Adrenal gland (tissue), 5 donors: Measurements from ENCODE around the gene SEC62.

Experiments used
- CTCF ChIP-seq, 6 experiments: fragments of 450-650 bp in 4 of 6; fragments of 200-600 bp in 2 of 6; sonication (generic) in 1 of 6; IDR thresholded peaks; 1 replicate in 5 of 6; 2 replicates in 1 of 6; pipeline versions ENCODE4 v1.5.1 to v1.8.0; 2016 to 2021; ENCODE audit warnings: antibody characterized with exemption in 6 of 6, mild to moderate bottlenecking in 2 of 6, moderate library complexity in 1 of 6
- POLR2A ChIP-seq, 2 donors: fragments of 450-650 bp; IDR thresholded peaks; one replicate each; pipeline ENCODE4 v1.6.1; 2017; ENCODE audit warnings: antibody characterized with exemption in 2 of 2, mild to moderate bottlenecking in 2 of 2, moderate library complexity in 1 of 2
- donor health status: DM: no; HTN: no; CAD: no.

- TF ChIP-seq CTCF (IDR thresholded peaks at IDR 0.05) = peak in 4 of 6 experiments; percentile 15 to 53 (median 38)
- TF ChIP-seq POLR2A (IDR thresholded peaks at IDR 0.05) = peak; percentile 76 to 78
Measured at GRCh38 chr3:169966428-169966950, at the start of gene SEC62.
